ENCODE data around the gene COMMD1.

The COMMD1 gene

GRCh38 chr2:62014102-62014501 is 108.6 kb downstream of the COMMD1 start:
- CTCF ChIA-PET, result interaction anchor here (1.2 kb wide), 1 partner anchor 13 kb away, joined by 3 read pairs; no protein-coding TSS in a partner anchor
- TF ChIP-seq ZNF571 (tag by site-specific recombination; IDR thresholded peaks at IDR 0.05), result no peak
- TF ChIP-seq ZNF24 (tag by site-specific recombination; IDR thresholded peaks at IDR 0.05), result no peak
- TF ChIP-seq, protein P1, sequence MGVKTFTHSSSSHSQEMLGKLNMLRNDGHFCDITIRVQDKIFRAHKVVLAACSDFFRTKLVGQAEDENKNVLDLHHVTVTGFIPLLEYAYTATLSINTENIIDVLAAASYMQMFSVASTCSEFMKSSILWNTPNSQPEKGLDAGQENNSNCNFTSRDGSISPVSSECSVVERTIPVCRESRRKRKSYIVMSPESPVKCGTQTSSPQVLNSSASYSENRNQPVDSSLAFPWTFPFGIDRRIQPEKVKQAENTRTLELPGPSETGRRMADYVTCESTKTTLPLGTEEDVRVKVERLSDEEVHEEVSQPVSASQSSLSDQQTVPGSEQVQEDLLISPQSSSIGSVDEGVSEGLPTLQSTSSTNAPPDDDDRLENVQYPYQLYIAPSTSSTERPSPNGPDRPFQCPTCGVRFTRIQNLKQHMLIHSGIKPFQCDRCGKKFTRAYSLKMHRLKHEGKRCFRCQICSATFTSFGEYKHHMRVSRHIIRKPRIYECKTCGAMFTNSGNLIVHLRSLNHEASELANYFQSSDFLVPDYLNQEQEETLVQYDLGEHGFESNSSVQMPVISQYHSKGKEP (tag by site-specific recombination; IDR thresholded peaks at IDR 0.05), result no peak
- TF ChIP-seq ZNF768 (tag by site-specific recombination; IDR thresholded peaks at IDR 0.05), result no peak
- no peak for TF ChIP-seq HIC1 (tag by site-specific recombination; IDR thresholded peaks at IDR 0.05)
- no peak for TF ChIP-seq ZNF585B (tag by site-specific recombination; IDR thresholded peaks at IDR 0.05)
- TF ChIP-seq ZXDB (tag by site-specific recombination; IDR thresholded peaks at IDR 0.05), result no peak
- TF ChIP-seq ZNF302 (tag by site-specific recombination; IDR thresholded peaks at IDR 0.05; ENCODE audit: low read depth), result no peak
- no peak for TF ChIP-seq ZNF248 (tag by site-specific recombination; IDR thresholded peaks at IDR 0.05)
- TF ChIP-seq ZNF221 (tag by site-specific recombination; IDR thresholded peaks at IDR 0.05; ENCODE audit: borderline replicate concordance), result no peak
- TF ChIP-seq SP2 (tag by site-specific recombination; IDR thresholded peaks at IDR 0.05), result no peak
- no peak for TF ChIP-seq MEIS1 (CRISPR knock-in tag; IDR thresholded peaks at IDR 0.05; ENCODE audit: borderline replicate concordance)
- TF ChIP-seq ZNF701 (tag by site-specific recombination; IDR thresholded peaks at IDR 0.05), result no peak
- no peak for TF ChIP-seq BCL11B (tag by site-specific recombination; IDR thresholded peaks at IDR 0.05; ENCODE audit: low read depth)
- TF ChIP-seq ZNF560 (tag by site-specific recombination; IDR thresholded peaks at IDR 0.05; ENCODE audit: borderline replicate concordance), result no peak
- TF ChIP-seq, protein P2, sequence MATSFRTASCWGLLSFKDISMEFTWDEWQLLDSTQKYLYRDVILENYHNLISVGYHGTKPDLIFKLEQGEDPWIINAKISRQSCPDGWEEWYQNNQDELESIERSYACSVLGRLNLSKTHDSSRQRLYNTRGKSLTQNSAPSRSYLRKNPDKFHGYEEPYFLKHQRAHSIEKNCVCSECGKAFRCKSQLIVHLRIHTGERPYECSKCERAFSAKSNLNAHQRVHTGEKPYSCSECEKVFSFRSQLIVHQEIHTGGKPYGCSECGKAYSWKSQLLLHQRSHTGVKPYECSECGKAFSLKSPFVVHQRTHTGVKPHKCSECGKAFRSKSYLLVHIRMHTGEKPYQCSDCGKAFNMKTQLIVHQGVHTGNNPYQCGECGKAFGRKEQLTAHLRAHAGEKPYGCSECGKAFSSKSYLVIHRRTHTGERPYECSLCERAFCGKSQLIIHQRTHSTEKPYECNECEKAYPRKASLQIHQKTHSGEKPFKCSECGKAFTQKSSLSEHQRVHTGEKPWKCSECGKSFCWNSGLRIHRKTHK (tag by site-specific recombination; IDR thresholded peaks at IDR 0.05), result no peak
- no peak for TF ChIP-seq ZNF274 (IDR thresholded peaks at IDR 0.05; ENCODE audit: low read length)
- no peak for TF ChIP-seq ZNF274 (tag by site-specific recombination; IDR thresholded peaks at IDR 0.05; ENCODE audit: borderline replicate concordance)
- TF ChIP-seq ZNF670 (tag by site-specific recombination; IDR thresholded peaks at IDR 0.05; ENCODE audit: low read depth), result no peak
- TF ChIP-seq PRDM1 (tag by site-specific recombination; IDR thresholded peaks at IDR 0.05), result no peak

DNA sequence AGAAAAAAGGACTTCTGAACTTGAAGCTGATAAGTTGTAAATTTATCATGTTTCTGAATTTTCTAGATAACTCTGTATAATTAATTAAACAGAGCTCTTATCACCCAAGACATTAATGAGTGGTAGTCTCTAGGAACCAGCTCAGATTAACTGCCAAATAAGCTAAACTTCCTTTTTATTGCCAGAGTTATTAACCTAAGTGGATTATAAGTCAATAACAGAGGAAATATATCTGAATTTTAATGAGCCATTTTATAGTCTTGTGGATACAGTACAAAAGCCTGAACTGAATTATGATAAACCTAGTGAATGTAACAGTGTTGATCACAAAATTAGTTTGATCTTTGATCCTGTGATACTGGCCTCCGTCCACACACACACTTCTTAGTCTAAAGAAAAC is 111.5 kb downstream of the COMMD1 start:
- POLR2A ChIA-PET, result no interaction called here
- Histone ChIP-seq H3K27ac (ENCODE audit: extremely low read depth, low read depth, low read length) (no peak overlapping the region), H3K4me1 (ENCODE audit: control insufficient read depth, insufficient read depth, low read length) (no peaks in the 10 kb centered on the region), H3K4me3 (ENCODE audit: low read depth, low read length) (no peak overlapping the region), H3K9me3 (ENCODE audit: control insufficient read depth, insufficient read depth, low read depth, low read length) (no peaks in the 10 kb centered on the region), H3K36me3 (ENCODE audit: control insufficient read depth in 2 of 2, insufficient read depth in 1 of 2, low read length in 2 of 2) (no peaks in the 10 kb centered on the region)
- CTCF ChIA-PET, result interaction anchor here (0.6 to 0.7 kb wide), 2 partner anchors 29 to 69 kb away, joined by 3 read pairs; no protein-coding TSS in a partner anchor
- TF ChIP-seq, protein P3, sequence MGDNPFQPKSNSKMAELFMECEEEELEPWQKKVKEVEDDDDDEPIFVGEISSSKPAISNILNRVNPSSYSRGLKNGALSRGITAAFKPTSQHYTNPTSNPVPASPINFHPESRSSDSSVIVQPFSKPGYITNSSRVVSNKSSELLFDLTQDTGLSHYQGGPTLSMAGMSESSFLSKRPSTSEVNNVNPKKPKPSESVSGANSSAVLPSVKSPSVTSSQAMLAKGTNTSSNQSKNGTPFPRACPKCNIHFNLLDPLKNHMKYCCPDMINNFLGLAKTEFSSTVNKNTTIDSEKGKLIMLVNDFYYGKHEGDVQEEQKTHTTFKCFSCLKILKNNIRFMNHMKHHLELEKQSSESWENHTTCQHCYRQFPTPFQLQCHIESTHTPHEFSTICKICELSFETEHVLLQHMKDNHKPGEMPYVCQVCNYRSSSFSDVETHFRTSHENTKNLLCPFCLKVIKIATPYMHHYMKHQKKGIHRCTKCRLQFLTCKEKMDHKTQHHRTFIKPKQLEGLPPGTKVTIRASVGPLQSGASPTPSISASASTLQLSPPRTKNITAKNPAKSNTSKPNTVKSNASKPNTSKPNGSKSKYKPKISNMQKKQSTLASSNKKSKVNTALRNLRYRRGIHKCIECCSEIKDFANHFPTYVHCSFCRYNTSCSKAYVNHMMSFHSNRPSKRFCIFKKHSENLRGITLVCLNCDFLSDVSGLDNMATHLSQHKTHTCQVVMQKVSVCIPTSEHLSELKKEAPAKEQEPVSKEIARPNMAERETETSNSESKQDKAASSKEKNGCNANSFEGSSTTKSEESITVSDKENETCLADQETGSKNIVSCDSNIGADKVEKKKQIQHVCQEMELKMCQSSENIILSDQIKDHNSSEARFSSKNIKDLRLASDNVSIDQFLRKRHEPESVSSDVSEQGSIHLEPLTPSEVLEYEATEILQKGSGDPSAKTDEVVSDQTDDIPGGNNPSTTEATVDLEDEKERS (tag by site-specific recombination; IDR thresholded peaks at IDR 0.05), result no peak
- TF ChIP-seq ZBTB26 (tag by site-specific recombination; optimal IDR thresholded peaks at IDR 0.05), result no peak
- no peak for TF ChIP-seq ZNF404 (tag by site-specific recombination; IDR thresholded peaks at IDR 0.05)
- TF ChIP-seq ZNF561 (tag by site-specific recombination; IDR thresholded peaks at IDR 0.05; ENCODE audit: borderline replicate concordance), result no peak
- TF ChIP-seq ZNF548 (tag by site-specific recombination; IDR thresholded peaks at IDR 0.05), result no peak
- TF ChIP-seq, protein P4, sequence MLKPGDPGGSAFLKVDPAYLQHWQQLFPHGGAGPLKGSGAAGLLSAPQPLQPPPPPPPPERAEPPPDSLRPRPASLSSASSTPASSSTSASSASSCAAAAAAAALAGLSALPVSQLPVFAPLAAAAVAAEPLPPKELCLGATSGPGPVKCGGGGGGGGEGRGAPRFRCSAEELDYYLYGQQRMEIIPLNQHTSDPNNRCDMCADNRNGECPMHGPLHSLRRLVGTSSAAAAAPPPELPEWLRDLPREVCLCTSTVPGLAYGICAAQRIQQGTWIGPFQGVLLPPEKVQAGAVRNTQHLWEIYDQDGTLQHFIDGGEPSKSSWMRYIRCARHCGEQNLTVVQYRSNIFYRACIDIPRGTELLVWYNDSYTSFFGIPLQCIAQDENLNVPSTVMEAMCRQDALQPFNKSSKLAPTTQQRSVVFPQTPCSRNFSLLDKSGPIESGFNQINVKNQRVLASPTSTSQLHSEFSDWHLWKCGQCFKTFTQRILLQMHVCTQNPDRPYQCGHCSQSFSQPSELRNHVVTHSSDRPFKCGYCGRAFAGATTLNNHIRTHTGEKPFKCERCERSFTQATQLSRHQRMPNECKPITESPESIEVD (tag by site-specific recombination; IDR thresholded peaks at IDR 0.05), result peak; percentile 86

More at GRCh38 chr2:62014102-62014501, 108.6 kb downstream of the COMMD1 start:
- Histone ChIP-seq H3K36me3 (ENCODE audit: control insufficient read depth in 2 of 2, insufficient read depth in 1 of 2, low read length in 2 of 2) (no peaks in the 10 kb centered on the region), H3K9me3 (ENCODE audit: control insufficient read depth, insufficient read depth, low read depth, low read length) (no peaks in the 10 kb centered on the region), H3K4me3 (ENCODE audit: low read depth, low read length) (no peak overlapping the region), H3K27ac (ENCODE audit: extremely low read depth, low read depth, low read length) (no peak overlapping the region), H3K4me1 (ENCODE audit: control insufficient read depth, insufficient read depth, low read length) (no peaks in the 10 kb centered on the region)
- POLR2A ChIA-PET, result no interaction called here
